Esophagus muscularis mucosa (tissue), 4 donors: ENCODE data around the gene EFNA1.

Experiments
- EP300 ChIP-seq: sonication (generic); formaldehyde crosslinking; IDR thresholded peaks from one replicate; pipeline ENCODE4 v1.6.1; 2017; ENCODE audit warnings: antibody characterized with exemption
- POLR2A ChIP-seq: fragments of 450-650 bp; IDR thresholded peaks from one replicate; pipeline ENCODE4 v1.6.1; 2017; ENCODE audit warnings: antibody characterized with exemption, moderate library complexity, mild to moderate bottlenecking, low read depth
- POLR2AphosphoS5 ChIP-seq, 2 donors: sonication (generic); formaldehyde crosslinking; IDR thresholded peaks; one replicate each; pipeline ENCODE4 v1.6.1; 2017; ENCODE audit warnings: antibody characterized with exemption in 2 of 2
- TF ChIP-seq, protein P1 (sequence below), 3 experiments: fragments of 200-600 bp in 2 of 3; fragments of 450-650 bp in 1 of 3; sonication (generic) in 2 of 3; IDR thresholded peaks; one replicate each; pipeline ENCODE4 v1.5.1; 2017 to 2019; ENCODE audit warnings: antibody characterized with exemption in 3 of 3, mild to moderate bottlenecking in 2 of 3, moderate library complexity in 1 of 3

- TF ChIP-seq, protein P1, sequence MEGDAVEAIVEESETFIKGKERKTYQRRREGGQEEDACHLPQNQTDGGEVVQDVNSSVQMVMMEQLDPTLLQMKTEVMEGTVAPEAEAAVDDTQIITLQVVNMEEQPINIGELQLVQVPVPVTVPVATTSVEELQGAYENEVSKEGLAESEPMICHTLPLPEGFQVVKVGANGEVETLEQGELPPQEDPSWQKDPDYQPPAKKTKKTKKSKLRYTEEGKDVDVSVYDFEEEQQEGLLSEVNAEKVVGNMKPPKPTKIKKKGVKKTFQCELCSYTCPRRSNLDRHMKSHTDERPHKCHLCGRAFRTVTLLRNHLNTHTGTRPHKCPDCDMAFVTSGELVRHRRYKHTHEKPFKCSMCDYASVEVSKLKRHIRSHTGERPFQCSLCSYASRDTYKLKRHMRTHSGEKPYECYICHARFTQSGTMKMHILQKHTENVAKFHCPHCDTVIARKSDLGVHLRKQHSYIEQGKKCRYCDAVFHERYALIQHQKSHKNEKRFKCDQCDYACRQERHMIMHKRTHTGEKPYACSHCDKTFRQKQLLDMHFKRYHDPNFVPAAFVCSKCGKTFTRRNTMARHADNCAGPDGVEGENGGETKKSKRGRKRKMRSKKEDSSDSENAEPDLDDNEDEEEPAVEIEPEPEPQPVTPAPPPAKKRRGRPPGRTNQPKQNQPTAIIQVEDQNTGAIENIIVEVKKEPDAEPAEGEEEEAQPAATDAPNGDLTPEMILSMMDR (IDR thresholded peaks at IDR 0.05) = no peak
- TF ChIP-seq POLR2A (no peak), POLR2AphosphoS5 (IDR thresholded peaks at IDR 0.05) (no peak), EP300 (no peak)
Observed at GRCh38 chr1:155113450-155113980, 14.2 kb upstream of the EFNA1 start.
